Epidermal melanocyte (primary cell): ENCODE results near the gene GALNT9.
A peak's percentile ranks its signal among the peaks of the same experiment; 100 is the strongest.
"Not testable (repeated sequence)": the region's sequence is repeated elsewhere in the genome, so short reads cannot be mapped to it uniquely, and the experiment has no call there.

ENCODE experiments used
- DNase-seq: peaks from one replicate; pipeline ENCODE4 v3.0.0; 2011; ENCODE audit warnings: low spot score; ENCODE audit not compliant: insufficient read length

GALNT9 gene

GRCh38 chr12:132237772-132238487, 91.5 kb downstream of the GALNT9 start:
- DNase-seq, result no peak

- DNase-seq, result no peak
These were observed 92.2 kb downstream of the GALNT9 start for GRCh38 chr12:132236930-132237771.

GRCh38 chr12:132236129-132236929, 93.1 kb downstream of the GALNT9 start:
- no peak for DNase-seq

- DNase-seq, result no peak
These were observed 94.1 kb downstream of the GALNT9 start for GRCh38 chr12:132235116-132235820.

GRCh38 chr12:132230381-132230780, 99.0 kb downstream of the GALNT9 start:
- no peak for DNase-seq

GRCh38 chr12:132229926-132230325, 99.5 kb downstream of the GALNT9 start:
- DNase-seq, result no peak

GRCh38 chr12:132229193-132229760, 100.1 kb downstream of the GALNT9 start:
- no peak for DNase-seq

- DNase-seq, result no peak
These were observed 100.8 kb downstream of the GALNT9 start for GRCh38 chr12:132228476-132229192.

GRCh38 chr12:132227782-132228475, 101.5 kb downstream of the GALNT9 start:
- DNase-seq, result no peak

GRCh38 chr12:132227118-132227517, 102.3 kb downstream of the GALNT9 start:
- no peak for DNase-seq

- no peak for DNase-seq
These were observed 102.8 kb downstream of the GALNT9 start for GRCh38 chr12:132226604-132227003.

GRCh38 chr12:132225214-132225613, 104.2 kb downstream of the GALNT9 start:
- DNase-seq, result no peak

GRCh38 chr12:132224484-132224883, 104.9 kb downstream of the GALNT9 start:
- DNase-seq, result no peak

- no peak for DNase-seq
These were observed 106.6 kb downstream of the GALNT9 start for GRCh38 chr12:132222808-132223173.

- DNase-seq, result peak; percentile 83
These were observed 107.1 kb downstream of the GALNT9 start for GRCh38 chr12:132222096-132222807.

GRCh38 chr12:132219761-132220160, 109.6 kb downstream of the GALNT9 start:
- DNase-seq, result not testable (repeated sequence)

- no peak for DNase-seq
These were observed 110.1 kb downstream of the GALNT9 start for GRCh38 chr12:132219323-132219722.

GRCh38 chr12:132218915-132219314, 110.5 kb downstream of the GALNT9 start:
- DNase-seq, result no peak

- no peak for DNase-seq
These were observed 110.9 kb downstream of the GALNT9 start for GRCh38 chr12:132218527-132218875.
